ENCODE results near the gene RNF220. TPM values are rescaled to one million over a fixed set of nuclear protein-coding genes. Genes with fewer than 3 reads are reported as not detected.

The RNF220 gene
- total RNA-seq, 2 donors from 2014 or later: 85.4 to 124 TPM

GRCh38 chr1:44652445-44653106 is 247.5 kb downstream of the RNF220 start:
- H3K27me3 ChIP-seq: no peaks in the 10 kb centered on the region
- intact Hi-C loops (cut with DNase I): no loop called here
- DNase-seq: peak; percentile 78 to 89 (median 81)
- H3K27ac ChIP-seq: no peak overlapping the region
- peak; percentile 91 for ATAC-seq
- H3K4me3 ChIP-seq: no peak overlapping the region
- TF ChIP-seq CTCF (IDR thresholded peaks at IDR 0.05) (peak; percentile 87 to 93 (median 91)), POLR2A (IDR thresholded peaks at IDR 0.05) (no peak)
- no peaks in the 10 kb centered on the region for H3K9me3 ChIP-seq
- H3K36me3 ChIP-seq (replicated peaks in 1 of 2; ENCODE audit: insufficient read depth in 1 of 2, low read depth in 2 of 2): peaks cover 6 to 20% of the 10 kb centered on the region in 2 donors
- H3K4me1 ChIP-seq: no peaks in the 10 kb centered on the region
- 39 to 44% methylated on average over 6 to 7 of the region's 7 CpGs for WGBS, 2 donors

- Histone ChIP-seq H3K27me3 (no peaks in the 10 kb centered on the region), H3K4me3 (no peak overlapping the region), H3K4me1 (no peaks in the 10 kb centered on the region), H3K9me3 (no peaks in the 10 kb centered on the region), H3K27ac (no peak overlapping the region), H3K36me3 (replicated peaks in 1 of 2; ENCODE audit: insufficient read depth in 1 of 2, low read depth in 2 of 2) (peaks cover 6 to 17% of the 10 kb centered on the region in 2 donors)
- DNase-seq: no peak
- intact Hi-C loops (cut with DNase I): no loop called here
- TF ChIP-seq CTCF (IDR thresholded peaks at IDR 0.05) (peak in 1 of 7 experiments; percentile 2), POLR2A (IDR thresholded peaks at IDR 0.05) (no peak)
- ATAC-seq: no peak
- WGBS, 2 donors: 61 to 65% methylated on average over 7 to 11 of the region's 11 CpGs
Measured at GRCh38 chr1:44653107-44653964, 248.3 kb downstream of the RNF220 start.

- 85 to 91% methylated on average over 32 to 33 of the region's 35 CpGs for WGBS, 2 donors
- peaks cover 6 to 9% of the 10 kb centered on the region in 2 donors for H3K36me3 ChIP-seq (replicated peaks in 1 of 2; ENCODE audit: insufficient read depth in 1 of 2, low read depth in 2 of 2)
- DNase-seq: no peak
Measured at GRCh38 chr1:44654621-44655187, 249.6 kb downstream of the RNF220 start.

GRCh38 chr1:44655609-44656008 is 250.6 kb downstream of the RNF220 start:
- WGBS, 2 donors: 61 to 69% methylated on average over 3 to 5 of the region's 5 CpGs
- peaks cover 2 to 5% of the 10 kb centered on the region in 2 donors for H3K36me3 ChIP-seq (replicated peaks in 1 of 2; ENCODE audit: insufficient read depth in 1 of 2, low read depth in 2 of 2)
- ATAC-seq: no peak
- no peaks in the 10 kb centered on the region for H3K27me3 ChIP-seq
- TF ChIP-seq POLR2A (IDR thresholded peaks at IDR 0.05) (no peak), CTCF (IDR thresholded peaks at IDR 0.05) (peak; percentile 25 to 70 (median 42))
- H3K4me3 ChIP-seq: no peak overlapping the region
- H3K27ac ChIP-seq: no peak overlapping the region
- peak in 2 of 4 donors; percentile 29 to 52 for DNase-seq
- peaks cover 12% of the 10 kb centered on the region for H3K4me1 ChIP-seq
- H3K9me3 ChIP-seq: no peaks in the 10 kb centered on the region
- intact Hi-C loops (cut with DNase I): no loop called here

More at GRCh38 chr1:44654621-44655187, 249.6 kb downstream of the RNF220 start:
- Histone ChIP-seq H3K27ac (no peak overlapping the region), H3K4me1 (peaks cover 3% of the 10 kb centered on the region), H3K9me3 (no peaks in the 10 kb centered on the region), H3K27me3 (no peaks in the 10 kb centered on the region), H3K4me3 (no peak overlapping the region)
- TF ChIP-seq POLR2A (IDR thresholded peaks at IDR 0.05) (no peak), CTCF (IDR thresholded peaks at IDR 0.05) (no peak)
- no peak for ATAC-seq
- intact Hi-C loops (cut with DNase I): no loop called here

All from body of pancreas (tissue), 4 donors.